IPS-20b (cell line): Measurements from ENCODE around the gene C16orf95.

ENCODE experiments used
- H3K27ac ChIP-seq: one replicate; pipeline ENCODE4 v1.5.1; 2013; ENCODE audit warnings: low read length
- H3K27me3 ChIP-seq: 2 replicates; pipeline ENCODE4 v1.6.1; 2013; ENCODE audit warnings: mild to moderate bottlenecking, low read length, inconsistent platforms; ENCODE audit not compliant: insufficient read depth
- H3K36me3 ChIP-seq: 2 replicates; pipeline ENCODE4 v1.6.1; 2013; ENCODE audit warnings: low read depth, mild to moderate bottlenecking, inconsistent platforms, low read length, moderate library complexity; ENCODE audit not compliant: insufficient read depth
- H3K4me1 ChIP-seq: 2 replicates; pipeline ENCODE4 v1.6.1; 2013; ENCODE audit warnings: mild to moderate bottlenecking, control low read depth, inconsistent platforms, low read length, moderate library complexity; ENCODE audit not compliant: insufficient read depth
- H3K4me3 ChIP-seq: 2 replicates; pipeline ENCODE4 v1.5.1; 2013; ENCODE audit warnings: mild to moderate bottlenecking, low read length, inconsistent platforms
- H3K9ac ChIP-seq: 2 replicates; pipeline ENCODE4 v1.6.1; 2013; ENCODE audit warnings: low read depth, mild to moderate bottlenecking, inconsistent platforms, low read length, moderate library complexity
- H3K9me3 ChIP-seq: 2 replicates; pipeline ENCODE4 v1.6.1; 2013; ENCODE audit warnings: mild to moderate bottlenecking, low read depth, low read length, inconsistent platforms; ENCODE audit not compliant: insufficient read depth

The C16orf95 gene

GRCh38 chr16:87328846-87329245 lies 11.7 kb upstream of the C16orf95 start:
- no peak overlapping the region for H3K9ac ChIP-seq
- peaks cover 23% of the 10 kb centered on the region for H3K36me3 ChIP-seq
- no peaks in the 10 kb centered on the region for H3K27me3 ChIP-seq
- H3K9me3 ChIP-seq: no peaks in the 10 kb centered on the region
- no peak overlapping the region for H3K4me3 ChIP-seq
- no peaks in the 10 kb centered on the region for H3K4me1 ChIP-seq
- H3K27ac ChIP-seq: no peak overlapping the region

GRCh38 chr16:87327798-87328495 lies 10.8 kb upstream of the C16orf95 start:
- Histone ChIP-seq H3K9me3 (no peaks in the 10 kb centered on the region), H3K9ac (no peak overlapping the region), H3K27me3 (no peaks in the 10 kb centered on the region), H3K4me1 (no peaks in the 10 kb centered on the region), H3K4me3 (no peak overlapping the region), H3K36me3 (peaks cover 18% of the 10 kb centered on the region), H3K27ac (no peak overlapping the region)

GRCh38 chr16:87326151-87326571 lies 9.0 kb upstream of the C16orf95 start:
- no peaks in the 10 kb centered on the region for H3K4me1 ChIP-seq
- peaks cover 17% of the 10 kb centered on the region for H3K36me3 ChIP-seq
- H3K9ac ChIP-seq: no peak overlapping the region
- no peak overlapping the region for H3K27ac ChIP-seq
- no peaks in the 10 kb centered on the region for H3K9me3 ChIP-seq
- H3K4me3 ChIP-seq: no peak overlapping the region
- no peaks in the 10 kb centered on the region for H3K27me3 ChIP-seq

GRCh38 chr16:87325423-87325858 lies 8.2 kb upstream of the C16orf95 start:
- H3K27ac ChIP-seq: no peak overlapping the region
- H3K9ac ChIP-seq: no peak overlapping the region
- no peaks in the 10 kb centered on the region for H3K9me3 ChIP-seq
- H3K36me3 ChIP-seq: peaks cover 10% of the 10 kb centered on the region
- no peaks in the 10 kb centered on the region for H3K27me3 ChIP-seq
- no peaks in the 10 kb centered on the region for H3K4me1 ChIP-seq
- H3K4me3 ChIP-seq: no peak overlapping the region

- Histone ChIP-seq H3K9ac (no peak overlapping the region), H3K27ac (no peak overlapping the region), H3K4me3 (no peak overlapping the region), H3K4me1 (no peaks in the 10 kb centered on the region), H3K9me3 (no peaks in the 10 kb centered on the region), H3K36me3 (peaks cover 2% of the 10 kb centered on the region; the same call in 1 of the 2 replicates), H3K27me3 (no peaks in the 10 kb centered on the region)
Measured at GRCh38 chr16:87324411-87325275, 7.5 kb upstream of the C16orf95 start.

- no peaks in the 10 kb centered on the region for H3K36me3 ChIP-seq
- H3K9ac ChIP-seq: no peak overlapping the region
- H3K27ac ChIP-seq: no peak overlapping the region
- H3K4me1 ChIP-seq: no peaks in the 10 kb centered on the region
- H3K9me3 ChIP-seq: no peaks in the 10 kb centered on the region
- no peaks in the 10 kb centered on the region for H3K27me3 ChIP-seq
- H3K4me3 ChIP-seq: no peak overlapping the region
Measured at GRCh38 chr16:87323727-87324410, 6.7 kb upstream of the C16orf95 start.

GRCh38 chr16:87322833-87323726 lies 5.9 kb upstream of the C16orf95 start:
- H3K9me3 ChIP-seq: no peaks in the 10 kb centered on the region
- no peaks in the 10 kb centered on the region for H3K36me3 ChIP-seq
- H3K4me1 ChIP-seq: no peaks in the 10 kb centered on the region
- no peak overlapping the region for H3K4me3 ChIP-seq
- no peak overlapping the region for H3K9ac ChIP-seq
- H3K27me3 ChIP-seq: no peaks in the 10 kb centered on the region
- no peak overlapping the region for H3K27ac ChIP-seq

GRCh38 chr16:87322360-87322759 lies 5.2 kb upstream of the C16orf95 start:
- Histone ChIP-seq H3K27me3 (no peaks in the 10 kb centered on the region), H3K4me1 (no peaks in the 10 kb centered on the region), H3K9me3 (no peaks in the 10 kb centered on the region), H3K9ac (no peak overlapping the region), H3K4me3 (no peak overlapping the region), H3K27ac (no peak overlapping the region), H3K36me3 (no peaks in the 10 kb centered on the region)

- Histone ChIP-seq H3K9ac (no peak overlapping the region), H3K4me3 (no peak overlapping the region), H3K36me3 (no peaks in the 10 kb centered on the region), H3K27me3 (no peaks in the 10 kb centered on the region), H3K4me1 (no peaks in the 10 kb centered on the region), H3K9me3 (no peaks in the 10 kb centered on the region), H3K27ac (no peak overlapping the region)
Measured at GRCh38 chr16:87321336-87322107, 4.3 kb upstream of the C16orf95 start.

- no peaks in the 10 kb centered on the region for H3K9me3 ChIP-seq
- no peaks in the 10 kb centered on the region for H3K4me1 ChIP-seq
- no peaks in the 10 kb centered on the region for H3K36me3 ChIP-seq
- no peak overlapping the region for H3K9ac ChIP-seq
- H3K27ac ChIP-seq: no peak overlapping the region
- H3K4me3 ChIP-seq: no peak overlapping the region
- no peaks in the 10 kb centered on the region for H3K27me3 ChIP-seq
Measured at GRCh38 chr16:87320510-87321227, 3.5 kb upstream of the C16orf95 start.
